Cerebellar nuclear complex (tissue), 1 donor: Measurements from ENCODE around the gene FBXL13.
"Not testable (repeated sequence)": the region's sequence is repeated elsewhere in the genome, so short reads cannot be mapped to it uniquely, and the experiment has no call there.

ENCODE experiments used
- DNase-seq, 2 experiments: peaks; one replicate each; lab custom pipeline; 2025; lab: John Stamatoyannopoulos, UW

Gene FBXL13

DNA sequence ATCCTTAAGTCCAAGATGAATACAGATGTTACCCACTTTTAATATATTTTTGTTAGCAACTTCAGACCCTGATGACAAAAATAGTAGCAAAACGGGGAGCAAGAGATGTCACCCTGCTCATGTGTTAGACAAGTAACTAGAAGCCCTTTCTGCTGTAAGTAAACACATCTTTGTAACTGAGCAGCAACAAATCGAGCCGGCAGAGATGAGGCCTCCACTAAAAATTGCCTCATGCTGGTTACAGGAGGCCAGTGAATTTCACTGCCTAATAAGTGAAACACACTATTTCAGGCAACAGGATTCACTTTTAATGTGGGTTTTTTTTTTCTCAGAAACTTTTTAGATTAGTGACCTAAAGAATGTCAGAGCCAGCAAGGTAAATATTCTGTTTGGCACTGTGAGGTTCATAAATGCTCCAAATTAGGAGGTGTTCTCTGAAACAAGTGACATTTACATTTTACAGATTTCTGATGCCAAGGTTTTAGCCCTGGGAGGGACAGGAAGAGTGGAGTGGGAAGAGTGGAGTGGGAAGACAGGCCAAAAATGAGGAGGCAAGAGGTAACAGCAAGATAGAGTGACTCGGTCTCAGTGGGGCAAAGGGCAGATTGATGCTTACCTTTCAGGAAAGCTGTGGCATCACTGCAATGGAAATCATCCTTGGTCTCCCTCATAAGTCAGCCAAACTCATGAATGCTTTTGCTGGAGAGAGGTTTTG lies 215.4 kb downstream of the FBXL13 start:
- DNase-seq, result no peak

DNA sequence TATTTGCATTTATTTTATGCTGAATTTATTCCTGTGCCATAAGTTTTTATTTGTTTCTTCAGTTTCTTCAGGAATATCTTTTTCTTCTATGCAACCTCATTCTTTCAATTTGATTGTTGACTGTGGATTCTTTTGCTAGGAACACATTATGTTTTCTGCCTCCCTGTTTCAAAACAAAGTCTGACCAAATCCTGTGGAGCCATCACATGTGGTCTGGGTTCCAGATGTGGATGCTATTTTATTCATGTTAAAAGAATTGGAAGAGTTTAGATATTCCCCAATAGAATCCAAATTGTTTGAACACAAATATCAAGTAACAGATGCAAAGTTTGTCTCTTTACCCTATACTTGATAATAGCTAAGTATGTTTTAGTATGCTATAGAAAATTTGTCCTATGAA lies 218.6 kb downstream of the FBXL13 start:
- no peak for DNase-seq

DNA sequence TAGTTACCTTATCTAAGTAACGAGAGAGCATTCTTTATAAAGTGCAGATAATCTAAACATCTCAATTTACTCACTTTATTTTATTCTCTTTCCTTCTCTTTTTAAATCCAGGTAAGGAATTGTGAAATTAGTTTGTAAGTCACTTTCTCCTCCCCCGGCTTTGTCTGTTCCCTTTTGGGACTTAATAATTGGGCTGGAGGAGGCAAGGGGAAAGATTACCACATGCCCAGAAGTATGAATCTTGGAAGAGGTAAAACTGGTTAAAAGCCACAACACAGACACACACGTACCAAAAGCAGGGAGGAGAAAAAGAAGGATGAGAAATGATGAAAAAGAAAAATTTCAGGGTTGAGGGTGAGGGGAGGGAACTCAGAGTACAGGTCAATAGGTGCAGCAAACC lies 225.1 kb downstream of the FBXL13 start:
- no peak for DNase-seq

DNA sequence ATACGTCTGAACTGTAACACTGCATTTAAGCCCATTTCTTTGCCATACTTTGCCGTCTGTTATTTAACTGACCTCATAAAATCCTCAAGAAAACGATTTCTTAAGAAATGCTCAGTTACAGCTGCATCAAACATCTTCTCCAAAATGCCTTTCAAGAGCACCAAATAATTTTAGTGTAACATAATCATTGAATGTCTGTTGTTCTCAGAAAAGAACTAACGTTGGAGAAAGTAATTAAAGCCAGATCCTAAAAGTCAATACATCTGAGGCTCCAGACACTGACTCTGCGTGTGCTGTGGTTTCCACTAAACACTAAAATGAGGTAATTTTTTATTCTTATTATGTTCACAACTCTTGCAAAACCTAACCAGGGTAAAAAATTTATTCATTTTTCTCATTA lies 225.5 kb downstream of the FBXL13 start:
- DNase-seq, result no peak

DNA sequence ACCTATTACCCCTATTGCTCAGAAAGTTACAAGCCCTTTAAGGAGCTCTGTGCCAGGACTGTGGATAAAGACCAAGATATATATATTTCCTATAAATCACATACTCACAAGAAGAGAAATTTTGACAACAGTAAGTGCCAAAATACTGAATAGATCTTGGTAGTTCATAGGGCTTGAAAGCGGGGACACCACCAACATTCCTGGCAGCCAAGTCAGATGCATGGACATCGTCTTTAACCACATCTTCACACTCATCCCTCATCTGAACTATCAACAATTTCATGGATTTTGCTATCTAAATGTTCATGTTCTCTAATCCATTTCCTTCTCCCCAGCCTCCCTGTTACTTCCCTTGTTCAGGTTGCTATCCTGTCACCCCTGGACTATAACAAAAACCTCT lies 229.2 kb downstream of the FBXL13 start:
- no peak for DNase-seq

DNA sequence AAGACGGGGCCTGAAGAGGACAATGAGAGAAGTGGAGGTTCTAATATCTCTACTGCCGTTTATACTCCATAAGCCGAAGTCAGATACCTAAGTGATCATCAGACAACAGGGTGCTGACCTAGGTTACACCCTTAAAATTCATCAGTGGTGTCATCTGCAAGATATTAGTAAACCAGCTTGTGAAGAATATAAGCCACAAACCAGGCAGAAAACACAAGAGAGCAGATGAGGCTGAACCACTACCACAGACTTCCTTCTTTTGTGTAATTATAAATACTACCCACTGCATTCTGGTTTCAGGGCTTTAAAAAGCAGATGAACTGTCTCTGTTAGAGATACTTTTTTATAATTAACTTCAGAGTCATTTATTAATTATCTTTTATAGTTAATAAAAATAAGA lies 230.7 kb downstream of the FBXL13 start:
- DNase-seq, result no peak

DNA sequence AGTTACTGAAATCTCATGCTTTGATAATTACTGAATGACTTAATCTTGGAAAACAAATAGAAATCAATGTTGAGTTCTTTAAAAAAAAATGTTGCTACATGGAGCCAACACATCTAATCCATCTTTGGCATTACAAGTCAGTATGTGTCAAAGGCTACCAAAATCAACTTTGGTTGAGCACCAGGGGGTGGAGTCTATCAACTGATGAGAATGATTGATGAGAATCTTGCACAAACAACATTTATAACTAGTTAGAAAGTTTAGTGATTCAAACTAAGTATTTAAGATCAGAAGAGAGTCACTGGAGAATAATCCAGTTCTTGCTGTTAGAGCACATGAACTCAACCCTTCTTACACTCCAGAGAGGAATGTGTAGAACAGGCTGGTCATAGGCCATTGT lies 232.3 kb downstream of the FBXL13 start:
- DNase-seq, result no peak

DNA sequence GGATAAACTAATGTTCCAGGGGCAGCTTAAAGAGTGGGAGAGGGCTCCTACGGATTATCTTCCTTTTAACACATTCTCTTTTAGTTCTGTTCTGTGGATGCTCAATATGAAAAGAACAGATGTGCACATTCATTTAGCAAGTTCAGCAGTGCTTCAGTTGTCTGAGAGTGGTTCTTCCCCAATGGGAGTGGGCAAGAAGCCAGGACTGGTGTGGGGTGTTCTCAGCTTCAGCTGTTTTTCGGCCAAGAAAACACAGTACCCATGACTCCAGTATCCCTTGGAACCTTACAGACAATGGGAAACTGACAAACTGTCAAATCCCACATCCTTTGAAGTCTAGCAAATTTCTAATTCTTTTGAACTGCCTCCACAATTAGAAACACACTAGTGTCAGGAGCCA lies 233.3 kb downstream of the FBXL13 start:
- DNase-seq, result no peak

DNA sequence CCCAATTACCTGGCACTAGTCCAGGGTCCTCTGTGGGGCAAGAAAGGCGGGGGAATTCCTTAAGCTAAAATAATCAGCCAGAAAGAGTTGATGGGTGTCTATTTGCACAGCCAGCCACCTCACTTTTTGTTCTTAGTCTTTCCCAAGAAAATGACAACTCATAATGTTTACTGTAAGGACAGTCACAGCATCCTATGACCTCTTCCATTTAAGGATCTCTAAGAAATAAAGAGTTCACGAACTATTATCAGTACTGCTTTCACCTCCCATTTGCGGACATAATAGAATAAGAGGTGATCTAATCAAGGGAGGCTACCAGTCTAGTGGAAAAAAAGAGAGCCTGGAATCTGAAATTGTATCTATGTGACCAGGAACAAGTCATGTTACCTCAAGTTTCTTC lies 234.2 kb downstream of the FBXL13 start:
- no peak for DNase-seq

DNA sequence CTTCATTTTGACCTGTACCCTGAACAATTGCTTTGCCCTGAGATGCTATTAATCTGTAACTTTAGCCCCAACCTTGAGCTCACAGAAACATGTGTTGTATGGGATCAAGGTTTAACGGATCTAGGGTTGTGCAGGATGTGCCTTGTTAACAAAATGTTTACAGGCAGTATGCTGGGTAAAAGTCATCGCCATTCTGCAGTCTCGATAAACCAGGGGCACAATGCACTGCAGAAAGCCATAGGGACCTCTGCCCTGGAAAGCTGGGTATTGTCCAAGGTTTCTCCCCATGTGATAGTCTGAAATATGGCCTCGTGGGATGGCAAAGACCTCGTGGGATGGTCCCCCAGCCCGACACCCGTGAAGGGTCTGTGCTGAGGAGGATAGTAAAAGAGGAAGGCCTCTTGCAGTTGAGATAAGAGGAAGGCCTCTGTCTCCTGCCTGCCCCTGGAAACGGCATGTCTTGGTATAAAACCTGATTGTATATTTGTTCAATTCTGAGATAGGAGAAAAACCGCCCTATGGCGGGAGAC lies 236.0 kb downstream of the FBXL13 start:
- not testable (repeated sequence) for DNase-seq

DNA sequence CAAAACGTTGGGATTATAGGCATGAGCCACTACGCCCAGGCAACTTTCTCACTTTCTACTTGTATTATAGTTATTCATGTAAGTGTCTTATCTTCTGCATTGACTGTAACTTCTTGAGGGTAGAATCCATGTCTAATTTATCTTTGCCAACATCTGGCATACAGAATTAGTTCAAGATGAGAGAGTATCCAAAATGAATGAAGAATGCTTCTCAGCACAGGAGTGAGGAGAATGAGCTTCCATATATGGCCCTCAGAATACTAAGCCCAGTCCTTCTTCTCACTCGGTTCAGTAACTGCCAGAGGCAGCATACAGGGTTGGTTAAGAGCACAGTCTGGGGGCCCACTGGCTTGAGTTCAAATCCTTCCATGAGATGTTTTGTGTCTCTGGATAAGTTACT lies 236.8 kb downstream of the FBXL13 start:
- DNase-seq, result no peak

DNA sequence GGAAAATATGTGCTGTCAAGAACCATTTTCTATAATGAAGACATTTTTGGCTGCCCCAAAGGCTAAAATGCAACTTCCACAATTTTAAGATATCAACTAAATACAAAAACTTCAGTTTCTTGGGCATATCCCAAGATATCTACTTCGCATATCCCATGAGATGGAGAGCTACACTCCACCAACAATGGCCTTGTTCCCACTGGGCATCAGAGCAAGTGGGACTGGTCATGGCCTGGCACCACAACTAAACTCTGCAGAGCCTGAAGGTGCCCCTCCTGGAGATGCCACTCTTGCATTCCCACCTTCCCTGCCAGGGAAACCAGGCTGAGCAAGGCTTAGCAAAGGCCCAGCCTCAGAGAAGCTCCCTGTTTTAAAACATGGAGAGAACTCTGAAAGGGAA lies 237.6 kb downstream of the FBXL13 start:
- no peak for DNase-seq

DNA sequence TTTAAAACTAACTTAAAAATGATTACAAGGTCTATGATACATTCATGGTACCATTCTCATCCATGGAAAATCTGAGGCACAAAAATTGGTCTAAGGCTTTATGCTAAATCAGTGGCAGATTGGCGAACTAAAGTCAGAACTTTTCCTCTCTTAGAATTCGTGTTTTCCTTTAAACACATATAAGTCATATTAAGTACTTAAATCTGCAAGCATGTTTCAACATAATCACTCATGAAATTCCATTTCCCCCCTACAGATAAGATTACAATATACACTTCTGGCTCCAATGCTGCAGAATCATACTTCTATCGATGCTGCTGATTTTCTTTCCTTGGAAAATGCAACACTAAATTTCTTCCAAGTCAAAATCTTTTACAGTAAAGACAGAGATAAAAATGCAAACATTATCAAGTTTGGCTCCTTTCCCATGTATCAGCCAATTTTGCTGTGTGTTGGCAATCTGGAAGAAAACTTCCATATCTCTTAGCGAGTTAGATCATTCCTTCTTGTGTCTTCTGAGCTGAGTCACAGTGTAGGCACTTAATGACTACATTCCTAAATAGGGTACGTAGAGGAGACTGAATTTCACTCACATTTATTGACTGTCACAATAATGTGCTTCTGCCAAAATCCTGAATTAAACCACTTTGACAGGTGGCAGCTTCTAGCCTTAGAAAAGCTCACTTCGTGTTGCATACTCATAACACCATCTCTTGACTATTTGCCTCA lies 238.2 kb downstream of the FBXL13 start:
- DNase-seq, result no peak

DNA sequence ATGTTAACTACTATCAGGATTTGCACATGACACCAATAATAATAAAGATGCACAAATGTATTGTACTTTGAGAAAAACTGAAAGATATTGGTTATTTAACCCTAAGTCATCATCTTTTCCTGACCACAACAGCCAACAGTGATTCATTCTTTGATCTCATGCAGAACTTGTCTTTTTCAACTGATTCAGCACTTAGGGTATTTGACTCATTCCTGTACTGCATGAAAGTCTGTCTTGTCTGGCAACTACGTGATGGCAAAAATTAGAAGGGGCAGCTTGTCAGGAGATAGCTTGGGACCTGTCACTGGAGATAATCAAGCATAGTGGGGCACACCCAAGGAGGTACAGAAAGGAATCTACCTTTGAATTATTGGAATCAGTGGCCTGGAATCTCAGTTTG lies 239.6 kb downstream of the FBXL13 start:
- DNase-seq, result no peak

DNA sequence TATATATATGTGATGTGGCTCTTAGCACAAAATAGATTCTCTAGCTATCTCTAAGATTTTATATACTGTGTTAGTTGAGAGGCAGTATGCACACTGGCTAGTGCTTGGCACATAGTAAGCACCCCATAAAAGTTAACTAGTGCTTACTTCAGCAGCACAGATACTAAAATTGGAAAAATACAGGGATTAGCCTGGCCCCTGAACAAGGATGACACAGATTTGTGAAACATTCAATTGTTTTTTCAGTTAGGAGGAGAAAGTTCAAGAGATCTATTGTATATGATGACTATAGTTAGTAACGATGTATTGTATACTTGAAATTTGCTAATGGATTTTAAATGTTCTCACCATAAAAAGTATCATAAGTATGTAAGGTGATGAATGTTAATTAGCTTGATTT lies 240.1 kb downstream of the FBXL13 start:
- DNase-seq, result no peak

DNA sequence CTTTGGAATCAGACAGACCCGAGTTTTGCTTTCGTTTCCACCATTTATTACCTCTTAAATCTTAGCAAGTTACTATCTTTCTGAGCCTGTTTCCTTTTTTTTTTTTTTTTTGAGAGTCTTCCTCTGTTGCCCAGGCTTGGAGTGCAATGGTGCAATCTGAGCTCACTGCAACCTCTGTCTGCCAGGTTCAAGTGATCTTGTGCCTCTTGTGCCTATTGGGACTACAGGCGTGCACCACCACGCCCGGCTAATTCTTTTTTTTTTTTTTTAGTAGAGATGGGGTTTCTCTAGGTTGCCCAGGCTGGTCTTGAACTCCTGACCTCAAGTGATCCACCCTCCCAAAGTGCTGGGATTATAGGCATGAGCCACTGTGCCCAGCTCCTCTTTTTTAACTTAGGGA lies 241.3 kb downstream of the FBXL13 start:
- no peak for DNase-seq

DNA sequence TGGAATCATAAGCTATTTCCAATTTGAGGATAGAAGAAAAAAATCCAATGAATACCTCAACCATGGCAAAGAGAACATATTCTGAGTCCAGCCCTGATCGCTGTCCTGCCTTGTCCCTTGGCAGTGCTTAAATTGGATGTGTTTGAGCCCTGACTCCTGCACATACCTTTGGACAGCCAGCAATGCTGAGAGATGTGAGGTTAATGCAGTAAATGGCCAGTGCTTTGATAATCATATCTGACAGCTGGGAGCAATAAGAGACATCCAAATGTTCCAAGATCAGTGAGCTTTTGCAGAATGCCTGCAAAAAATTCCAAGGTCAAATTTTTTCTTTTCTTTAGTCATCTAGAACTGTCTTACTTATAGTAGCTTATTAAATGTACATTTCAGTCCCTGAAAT lies 241.9 kb downstream of the FBXL13 start:
- DNase-seq, result no peak

DNA sequence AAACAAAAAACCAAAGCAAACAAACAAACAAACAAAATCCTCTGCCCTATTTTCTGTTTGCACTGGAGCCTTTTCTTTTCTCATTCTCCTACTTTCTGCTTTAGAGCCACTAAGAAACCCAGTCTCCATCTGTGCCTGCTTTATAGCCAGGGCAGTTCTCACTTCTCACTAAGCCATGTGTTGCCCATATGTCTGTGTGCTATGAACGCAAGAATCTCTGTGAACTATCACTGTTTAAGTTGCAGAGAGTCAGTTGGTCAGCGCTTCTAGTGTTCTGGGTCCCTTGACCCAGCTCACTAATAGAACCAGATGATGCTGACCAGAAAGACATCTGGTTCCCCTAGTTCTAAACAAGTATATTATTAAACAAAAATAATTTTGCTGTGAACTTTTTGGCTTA lies 244.4 kb downstream of the FBXL13 start:
- DNase-seq, result no peak

DNA sequence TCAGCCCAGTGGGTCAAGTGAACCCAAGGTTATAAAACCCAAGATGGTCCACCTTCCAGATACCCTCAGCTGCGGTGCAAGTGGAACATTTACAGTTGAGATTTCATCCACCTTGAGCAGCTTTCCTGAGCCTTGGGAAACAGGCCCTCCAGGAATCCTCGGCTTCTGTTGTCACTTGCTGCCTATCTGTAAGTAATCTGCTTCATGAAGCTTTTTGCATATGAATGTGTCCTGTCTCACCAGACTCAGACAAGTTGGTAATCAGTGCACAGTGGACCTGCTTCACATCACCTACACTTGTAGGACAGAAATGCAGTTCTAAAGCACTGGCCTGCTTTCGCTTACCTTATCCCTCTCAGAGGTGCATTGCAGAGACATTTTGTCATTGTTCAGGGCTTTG lies 245.5 kb downstream of the FBXL13 start:
- DNase-seq, result no peak

DNA sequence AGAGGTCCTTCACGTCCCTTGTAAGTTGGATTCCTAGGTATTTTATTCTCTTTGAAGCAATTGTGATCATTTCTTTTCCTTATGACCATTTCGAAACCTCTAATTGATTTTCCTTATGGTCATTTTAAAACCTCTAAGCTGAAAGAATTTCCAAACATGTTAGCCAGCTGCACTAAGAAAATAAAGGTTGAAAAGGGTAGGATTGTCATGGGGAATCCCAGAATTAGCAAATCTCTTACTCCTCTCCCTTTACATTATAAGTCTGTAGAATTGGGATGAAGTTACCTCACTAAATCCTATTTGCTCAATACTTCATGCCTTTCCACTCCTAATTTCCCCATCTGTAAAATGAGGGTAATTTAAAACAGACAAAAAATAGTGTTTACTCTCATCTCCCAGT lies 246.3 kb downstream of the FBXL13 start:
- DNase-seq, result no peak

DNA sequence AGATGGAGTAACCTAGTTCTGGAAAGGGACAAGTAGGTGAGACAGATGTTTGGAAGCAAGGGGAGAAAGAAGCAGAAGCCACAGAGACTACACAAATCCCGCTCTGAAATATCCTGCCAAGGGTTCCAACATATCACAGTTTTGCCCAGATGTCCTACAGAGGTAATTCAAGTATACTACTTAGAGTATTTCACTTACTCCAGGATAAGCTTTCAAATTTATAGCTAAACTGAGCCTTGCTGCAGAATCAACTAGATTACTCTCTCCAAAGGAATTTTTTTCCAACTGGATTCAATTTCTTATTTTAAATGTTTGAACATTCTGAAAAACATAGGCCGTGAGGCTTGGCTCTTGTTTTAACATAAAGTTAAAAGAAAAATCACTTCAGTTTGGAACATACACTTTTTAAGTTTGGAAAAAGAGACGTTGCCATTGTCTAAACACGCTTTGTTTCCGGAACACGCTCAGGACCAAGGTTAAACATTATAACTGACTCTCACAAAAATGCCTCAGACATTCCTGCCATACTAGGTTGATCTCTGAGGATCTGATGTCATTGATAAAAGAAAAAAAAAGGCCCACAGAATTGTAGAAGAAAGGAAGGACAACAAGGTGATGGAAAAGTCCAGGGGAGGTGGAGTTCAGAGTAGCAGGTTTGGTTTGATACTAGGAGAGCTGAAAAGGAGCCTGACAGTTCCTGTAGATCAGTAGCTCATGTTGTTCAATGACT lies 251.0 kb downstream of the FBXL13 start:
- no peak for DNase-seq

DNA sequence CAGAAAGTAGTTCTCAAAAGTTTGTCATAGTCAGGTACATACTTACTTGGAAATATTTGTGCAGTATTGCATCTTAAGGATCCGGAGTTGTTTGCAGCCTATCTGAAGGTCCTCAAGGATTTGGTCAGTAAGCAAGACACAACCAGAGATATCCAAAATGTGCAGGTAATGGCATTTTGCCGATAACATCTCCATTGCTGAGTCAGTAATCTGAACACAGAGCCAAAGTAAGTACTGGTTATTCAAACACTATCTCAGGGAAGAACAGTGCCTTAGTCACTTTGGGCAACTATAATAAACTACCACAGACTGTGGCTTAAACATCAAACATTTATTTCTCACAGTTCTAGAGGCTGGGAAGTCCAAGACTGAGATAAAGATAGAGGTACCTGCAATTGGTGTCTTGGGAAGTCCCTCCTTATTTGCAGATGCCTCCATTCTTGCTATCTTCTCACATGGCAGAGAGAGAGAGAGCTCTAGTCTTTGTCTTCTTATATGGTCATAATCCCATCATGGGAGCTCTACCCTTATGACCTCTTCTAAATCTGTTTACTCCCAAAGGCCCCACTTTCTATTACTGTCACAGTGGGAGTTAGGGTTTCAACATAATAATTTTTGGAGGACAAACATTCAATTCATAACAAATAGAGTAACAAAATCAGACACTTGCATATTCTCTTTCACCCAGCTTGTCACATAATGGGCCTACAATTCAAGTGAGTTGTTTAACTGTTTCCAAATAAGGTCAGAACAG lies 252.4 kb downstream of the FBXL13 start:
- no peak for DNase-seq
